Neural cell (in vitro differentiated cells): Measurements from ENCODE around the gene ADCK2.

Experiments used
- CTCF ChIP-seq: fragments of 450-650 bp; IDR thresholded peaks from 2 replicates; pipeline ENCODE4 v1.5.1; 2014; ENCODE audit warnings: antibody characterized with exemption, mild to moderate bottlenecking, moderate library complexity; ENCODE audit not compliant: poor library complexity, severe bottlenecking
- POLR2AphosphoS5 ChIP-seq: IDR thresholded peaks from 2 replicates; pipeline ENCODE4 v1.6.1; 2012
- REST ChIP-seq: IDR thresholded peaks from 2 replicates; pipeline ENCODE4 v1.6.1; 2012; ENCODE audit warnings: borderline replicate concordance

- TF ChIP-seq CTCF (no peak), POLR2AphosphoS5 (no peak), REST (no peak)
Measured at GRCh38 chr7:140670343-140670935, 2.3 kb upstream of the ADCK2 start.
